NCI-H460 (cell line): ENCODE measurements around the gene CNST. TPM values are rescaled to one million over a fixed set of nuclear protein-coding genes. Genes with fewer than 3 reads are reported as not detected.
"Not testable (repeated sequence)": the region's sequence is repeated elsewhere in the genome, so short reads cannot be mapped to it uniquely, and the experiment has no call there.

ENCODE experiments used
- DNase-seq: peaks from one replicate; pipeline ENCODE4 v3.0.0-alpha.2; 2016; ENCODE audit warnings: low read depth; ENCODE audit errors: extremely low read depth
- total RNA-seq: library from RNA; depleted of rRNA; stranded (reverse); fragments of >200 nt; shearing (Covaris generic); gene quantifications from 2 replicates; pipeline ENCODE4 v1.2.3, GENCODE V29; 2014

Gene CNST
- total RNA-seq, 1 experiment from 2014 or later: 25.8 TPM

DNA sequence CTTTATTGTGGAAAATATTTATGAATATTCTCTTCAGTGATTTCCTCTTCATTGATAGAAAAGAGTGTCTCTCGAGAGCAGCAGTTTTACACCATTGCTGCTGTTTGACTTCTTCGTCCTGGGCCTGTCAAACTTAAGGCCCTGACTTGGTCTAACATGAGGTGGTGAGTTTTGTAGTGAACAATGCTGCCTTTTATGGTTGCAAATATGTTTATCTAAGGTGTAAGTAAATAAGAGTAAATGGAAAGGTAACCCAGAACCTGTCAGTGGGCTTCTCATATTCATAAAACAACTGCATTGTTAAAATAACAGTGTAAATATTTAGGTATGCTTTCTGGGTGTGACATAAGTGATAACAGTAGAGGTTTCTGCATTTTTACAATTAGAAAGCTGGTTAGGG lies 95.2 kb downstream of the CNST start:
- DNase-seq: no peak

DNA sequence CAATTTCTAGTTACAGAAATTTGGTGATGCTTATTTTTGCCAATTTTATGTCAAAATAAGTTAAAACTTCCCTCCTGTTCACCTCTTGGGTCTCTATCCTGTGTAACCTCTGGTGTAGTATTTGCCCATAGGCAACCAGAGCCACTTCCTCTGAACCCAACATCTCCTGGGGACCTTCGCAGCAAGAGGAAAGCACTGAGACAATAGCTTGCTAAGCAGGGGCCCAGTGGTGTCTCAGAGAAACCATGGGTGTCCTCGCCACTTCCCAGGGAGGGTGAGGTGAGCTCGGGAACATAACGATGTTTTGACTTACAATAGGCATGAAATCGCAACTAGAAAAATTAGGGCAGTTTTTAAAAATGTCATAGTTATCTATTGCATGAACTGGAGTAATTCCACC lies 101.5 kb downstream of the CNST start:
- DNase-seq: no peak

DNA sequence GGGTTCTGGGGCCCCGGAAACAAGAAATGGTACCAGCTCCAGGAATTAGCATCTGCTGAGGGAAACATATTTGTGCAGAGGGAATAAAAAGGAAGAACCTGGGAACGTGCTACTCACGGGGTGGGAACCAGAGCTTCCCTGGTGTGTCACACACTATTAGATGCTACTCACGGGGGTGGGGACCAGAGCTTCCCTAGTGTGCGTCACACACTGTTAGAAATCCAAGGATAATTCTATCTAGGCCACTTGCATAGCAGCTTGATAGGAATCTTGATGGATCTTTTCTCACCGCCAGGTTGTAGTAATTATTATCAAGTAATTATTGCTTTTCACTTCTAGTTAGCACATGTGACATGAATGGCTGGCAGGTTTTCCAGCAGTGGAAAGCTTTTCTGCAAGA lies 103.4 kb downstream of the CNST start:
- no peak for DNase-seq

DNA sequence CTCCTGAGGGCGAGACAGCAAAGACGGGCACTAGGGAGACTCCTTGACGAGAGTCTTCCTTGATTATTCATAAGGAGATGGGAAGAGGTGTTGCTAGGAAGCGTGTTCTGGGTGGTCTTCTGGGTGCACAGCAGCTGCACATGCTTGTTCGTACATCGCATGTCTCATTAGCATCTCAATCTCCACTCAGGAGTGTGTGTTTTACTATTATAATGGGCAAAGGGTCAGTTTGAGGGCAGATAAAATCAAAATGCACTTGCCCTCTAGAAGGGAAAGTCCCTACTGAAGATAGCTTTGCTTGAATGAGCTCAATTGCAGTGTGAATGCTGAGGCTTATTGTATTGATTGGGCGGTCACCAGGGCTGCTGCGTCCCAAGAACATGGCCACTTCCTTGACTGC lies 107.8 kb downstream of the CNST start:
- no peak for DNase-seq

DNA sequence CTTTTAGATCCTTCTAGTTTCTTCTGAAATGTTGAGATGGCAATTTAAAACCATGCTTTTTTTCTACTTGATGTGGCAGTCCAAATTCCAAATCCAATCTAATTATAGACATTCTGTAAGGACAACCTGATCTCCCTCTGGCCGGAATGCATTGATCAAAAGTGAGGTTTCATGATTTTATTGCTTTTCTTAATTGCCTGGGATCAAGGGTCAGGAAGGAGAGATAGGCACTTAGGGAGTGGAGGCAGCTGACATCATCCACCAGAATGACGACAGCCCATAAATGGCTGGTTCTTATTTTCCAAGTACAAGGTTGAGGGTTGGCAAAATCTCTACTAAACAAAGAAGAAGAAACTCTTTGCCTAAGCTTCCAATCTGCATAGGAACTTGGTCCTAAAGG lies 111.6 kb downstream of the CNST start:
- no peak for DNase-seq

DNA sequence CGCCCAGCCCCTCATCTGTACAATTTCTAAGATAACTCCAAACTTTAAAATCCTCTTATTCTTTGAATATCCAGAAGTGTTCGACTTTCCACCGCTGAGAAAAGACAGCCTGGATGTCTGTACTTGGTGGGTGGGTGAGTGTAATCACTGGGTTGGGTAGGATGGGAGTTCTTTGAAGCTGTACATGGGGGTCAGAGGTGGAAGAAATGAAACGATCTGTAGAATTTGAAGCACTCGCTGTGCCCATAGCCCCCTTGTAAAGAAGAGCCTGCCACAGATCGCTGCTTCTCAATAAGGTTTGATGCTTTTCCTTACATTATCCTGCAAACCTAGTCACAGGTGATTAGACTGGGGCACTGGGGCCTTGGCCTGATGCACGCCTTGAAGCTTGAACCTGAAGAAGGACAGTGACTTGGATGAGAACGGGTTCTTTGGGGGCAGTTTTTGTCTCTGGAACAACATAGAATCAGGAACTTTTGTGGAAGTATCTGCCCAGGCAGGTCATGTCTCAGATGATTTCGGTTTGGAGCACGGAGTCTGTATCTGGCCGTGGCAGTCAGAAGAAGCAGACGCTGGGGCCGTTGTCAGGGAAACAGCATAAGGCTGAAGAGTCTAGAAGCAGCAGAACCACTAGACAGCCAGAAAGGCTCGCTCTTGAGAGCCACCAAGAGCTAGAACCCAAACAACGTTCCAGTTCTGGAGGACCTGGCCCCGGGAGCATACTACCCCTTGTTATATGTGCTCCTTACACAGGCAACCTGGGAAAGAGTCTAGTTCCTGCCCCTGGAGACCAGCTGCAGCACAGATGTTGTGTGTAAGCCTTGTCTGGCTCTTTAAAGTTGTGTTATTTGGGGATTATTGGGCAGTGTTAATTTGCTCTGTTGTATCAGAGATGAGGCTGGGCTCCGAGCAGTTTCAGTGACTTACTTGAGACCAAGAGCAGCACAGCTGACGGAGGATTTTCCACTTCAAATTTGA lies 112.8 kb downstream of the CNST start:
- no peak for DNase-seq

DNA sequence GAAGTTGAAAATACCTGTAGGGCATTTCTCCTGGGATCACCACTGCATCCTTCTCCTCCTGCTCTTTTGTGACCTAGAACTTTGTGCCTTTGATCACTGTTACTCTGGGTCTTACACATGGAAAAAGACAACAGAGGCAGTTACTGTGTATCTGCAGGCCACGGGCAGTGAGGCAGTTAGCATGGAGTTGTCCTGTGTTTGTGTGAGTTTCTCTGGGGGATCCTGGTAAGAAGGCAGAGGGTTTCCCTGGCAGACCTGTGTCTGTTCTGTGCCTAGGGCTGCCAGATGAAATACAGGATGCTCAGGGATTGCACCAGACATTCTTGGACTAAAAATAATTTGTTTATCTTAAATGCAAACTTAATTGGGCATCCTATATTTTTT lies 113.5 kb downstream of the CNST start:
- no peak for DNase-seq

DNA sequence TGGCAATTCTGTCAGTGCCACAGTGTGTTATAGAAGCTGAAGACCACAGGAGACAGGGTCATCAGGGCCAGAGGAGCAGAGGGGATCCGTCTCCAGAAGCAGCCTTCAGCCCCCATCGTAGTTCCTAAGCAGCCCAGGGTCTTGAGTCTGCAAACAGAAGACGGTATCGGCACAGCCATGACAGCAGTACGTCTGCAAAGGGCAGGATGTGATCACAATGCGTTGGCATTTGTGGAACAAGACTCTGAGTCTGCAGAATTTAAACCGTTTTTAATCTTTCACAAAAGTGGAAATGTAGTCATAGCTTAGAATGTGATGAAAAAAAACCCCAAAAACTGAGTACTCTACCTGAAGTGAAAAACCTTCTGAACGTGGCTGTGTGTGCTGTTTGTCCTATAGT lies 113.9 kb downstream of the CNST start:
- no peak for DNase-seq

DNA sequence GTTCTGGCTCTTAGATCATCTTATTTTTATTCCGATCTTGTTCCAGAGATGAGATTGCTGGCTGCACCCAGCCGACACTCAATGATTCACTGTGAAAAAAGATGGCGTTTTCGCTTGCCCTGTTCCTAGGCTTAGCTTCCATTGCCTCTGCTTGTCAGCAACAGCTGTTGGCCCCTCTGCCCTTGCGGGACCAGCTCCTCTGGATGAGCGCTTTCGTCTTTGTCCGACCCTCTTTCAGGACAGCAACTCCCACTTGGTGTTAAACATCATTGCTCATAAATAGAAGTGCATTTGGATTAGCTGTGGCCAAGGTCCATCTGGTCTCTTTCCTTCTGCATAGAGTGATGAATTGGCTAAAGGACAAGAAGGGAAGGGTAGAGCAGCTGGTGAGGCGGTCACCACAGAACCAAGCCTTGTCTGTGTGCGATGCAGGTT lies 114.5 kb downstream of the CNST start:
- no peak for DNase-seq

DNA sequence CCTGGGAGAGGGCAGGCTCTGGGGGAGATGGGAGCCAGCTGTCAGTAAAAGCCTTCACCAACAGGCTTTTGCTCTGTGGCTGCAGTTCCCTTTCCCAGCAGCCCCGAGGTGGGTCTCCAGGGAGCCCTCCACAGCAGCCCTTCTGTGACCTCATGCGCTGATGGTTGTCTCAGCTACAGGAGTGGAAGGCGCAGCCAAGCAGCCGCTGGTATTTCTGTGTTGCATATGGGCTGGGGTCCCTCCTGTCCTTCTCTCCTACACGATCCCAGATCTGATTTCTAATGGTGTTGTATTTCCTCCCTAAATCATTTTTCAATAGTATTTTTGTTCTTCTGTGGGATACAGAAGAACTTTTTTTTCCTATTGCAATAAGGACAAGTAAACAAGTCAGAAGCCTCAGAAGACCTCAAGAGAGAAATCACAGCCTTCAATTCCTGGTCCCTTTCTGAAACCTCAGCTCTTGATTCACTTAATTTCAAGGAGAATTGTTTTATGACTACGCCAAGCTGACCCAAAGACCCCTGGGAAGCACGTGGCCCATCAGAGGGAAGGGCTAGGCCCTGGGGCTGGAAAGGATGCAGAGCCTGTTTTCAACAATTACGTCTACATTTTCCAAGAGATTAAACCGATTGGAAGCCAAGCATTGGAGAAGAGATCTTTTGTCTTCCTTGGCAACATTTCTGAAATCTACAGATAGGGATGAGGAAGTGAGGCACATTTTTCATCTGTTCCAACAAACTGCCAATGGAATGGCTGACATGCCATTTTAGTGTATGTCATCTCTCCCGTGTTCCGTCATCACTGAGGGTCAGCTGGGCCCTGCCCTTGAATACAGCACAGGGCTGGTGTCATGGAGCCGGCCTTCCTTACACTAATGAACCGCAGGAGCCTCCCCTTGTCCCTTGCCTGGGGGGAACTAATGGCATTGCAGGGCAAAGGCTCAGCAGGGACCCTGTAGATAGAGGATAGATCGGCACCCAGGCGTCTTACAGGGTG lies 115.9 kb downstream of the CNST start:
- DNase-seq: no peak

DNA sequence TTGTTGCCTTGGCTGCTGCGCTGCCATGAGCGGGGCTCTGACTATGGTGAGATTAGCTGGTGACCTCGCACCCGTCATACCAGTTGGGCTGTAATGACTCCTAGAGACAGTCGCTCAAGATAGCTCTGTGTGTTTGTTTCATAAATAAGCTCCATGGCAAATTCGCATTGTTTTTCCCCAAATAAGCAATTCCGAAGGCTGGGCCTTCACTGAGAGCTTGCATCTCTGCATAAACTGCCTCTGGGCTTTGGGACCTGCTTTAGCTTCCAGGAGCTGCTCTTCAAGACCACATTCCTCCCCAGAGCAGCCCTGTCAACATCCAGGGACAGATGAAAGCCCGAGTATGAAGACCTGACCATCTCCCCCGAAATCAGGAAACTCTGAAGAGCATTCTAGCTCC lies 117.3 kb downstream of the CNST start:
- DNase-seq: no peak

DNA sequence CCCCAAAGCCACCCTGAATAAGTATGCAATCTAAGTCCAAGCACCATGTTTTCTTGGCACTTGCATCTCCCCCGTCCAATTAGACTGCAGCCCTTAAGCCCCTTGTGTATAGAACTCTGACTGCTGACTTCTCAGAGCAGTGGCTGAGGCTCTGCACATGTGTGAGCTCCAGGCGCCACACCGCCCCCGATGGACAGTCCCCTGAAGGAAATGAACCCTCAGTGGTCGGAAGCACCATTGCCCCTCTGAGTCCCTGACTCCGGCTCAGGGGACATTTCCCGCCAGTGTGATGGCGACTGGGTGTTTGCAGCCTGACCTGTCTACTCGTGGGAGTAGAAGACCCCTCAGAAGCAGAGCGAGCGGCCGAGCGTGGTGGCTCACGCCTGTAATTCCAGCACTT lies 120.7 kb downstream of the CNST start:
- no peak for DNase-seq

DNA sequence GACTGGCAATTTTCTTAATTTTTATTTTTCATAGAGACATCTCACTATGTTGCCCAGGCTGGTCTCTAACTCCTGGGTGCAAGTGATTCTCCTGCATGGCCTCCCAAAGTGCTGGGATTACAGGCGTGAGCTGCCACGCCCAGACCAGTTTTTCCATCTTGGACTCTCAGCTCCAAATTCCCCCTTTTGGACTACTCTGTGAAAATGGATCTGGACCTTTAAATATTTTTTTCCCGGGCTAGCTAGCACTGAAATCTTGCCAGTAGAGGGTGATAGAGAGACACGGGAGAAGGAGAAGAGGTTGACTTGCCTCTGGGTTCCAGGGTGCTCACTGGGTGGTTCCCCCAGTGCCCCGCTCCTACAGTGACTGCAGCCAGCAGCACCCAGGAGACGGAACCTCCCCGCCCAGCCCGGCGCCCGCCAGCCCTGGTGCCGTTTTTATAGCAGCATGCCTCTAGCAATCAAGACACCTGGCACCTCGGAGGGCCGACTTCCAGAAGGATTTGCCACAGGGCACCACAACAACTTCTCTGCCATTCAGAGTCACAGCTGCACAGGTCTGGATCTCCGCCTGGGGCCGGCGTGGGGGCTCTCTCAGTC lies 123.3 kb downstream of the CNST start:
- peak; percentile 90 for DNase-seq

DNA sequence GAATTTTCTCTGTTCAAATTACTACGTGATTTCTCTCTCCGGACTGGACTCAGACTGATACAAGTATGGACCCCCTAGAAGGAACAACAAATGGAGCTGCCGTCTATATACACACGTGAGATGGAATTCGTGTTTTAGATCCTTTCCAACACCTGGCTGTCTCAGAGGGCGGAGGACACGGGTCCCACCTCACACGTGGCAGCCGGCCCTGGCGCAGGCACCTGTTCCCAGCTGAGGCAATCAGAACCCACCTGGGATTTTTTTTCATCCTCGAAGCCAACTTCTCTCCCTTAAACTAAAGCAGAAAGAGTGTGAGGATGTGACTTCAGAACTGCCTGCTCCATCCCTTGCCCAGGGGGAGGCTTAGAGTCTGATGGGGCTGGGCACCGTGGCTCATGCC lies 123.8 kb downstream of the CNST start:
- no peak for DNase-seq

DNA sequence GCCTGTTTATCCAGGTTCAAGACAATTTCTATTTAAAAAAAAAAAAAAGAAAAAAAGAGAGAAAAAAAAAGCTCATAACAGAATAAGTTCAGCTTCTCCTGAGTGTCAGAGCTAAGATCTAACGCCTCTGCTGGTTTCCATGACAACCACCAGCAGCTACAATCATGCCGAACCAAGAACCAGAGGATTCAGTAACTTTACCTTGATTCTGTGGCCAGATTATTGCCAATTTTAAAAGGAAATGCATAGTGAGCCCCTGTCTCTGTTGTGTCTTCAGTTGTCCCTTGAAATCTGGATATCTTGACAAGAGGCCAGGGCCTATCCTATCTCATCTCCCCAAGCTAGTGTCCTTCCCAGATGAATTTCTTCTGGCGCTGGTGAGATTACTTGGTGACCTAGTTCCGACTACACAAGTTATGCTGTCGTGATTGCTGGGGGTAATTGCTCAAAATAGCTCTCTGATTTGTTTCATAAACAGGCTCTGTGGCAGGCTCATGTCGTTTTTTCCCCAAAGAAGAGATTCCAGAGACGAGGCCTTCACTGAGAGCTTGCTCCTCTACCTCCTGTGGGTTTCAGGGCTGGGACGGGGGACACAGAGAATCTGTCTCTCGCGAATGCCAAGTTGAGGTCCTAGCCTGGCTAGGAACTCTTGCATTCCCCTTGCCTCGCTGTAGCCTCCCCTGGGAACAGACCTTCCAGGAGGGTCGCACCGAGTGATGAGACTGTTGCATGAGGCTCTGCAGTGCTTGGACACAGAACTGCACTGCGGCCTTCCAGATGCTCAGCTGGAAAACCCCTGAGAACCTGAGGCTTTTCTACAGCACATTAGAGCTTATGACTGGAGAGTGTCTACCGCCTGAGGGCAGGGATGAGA lies 125.6 kb downstream of the CNST start:
- no peak for DNase-seq

DNA sequence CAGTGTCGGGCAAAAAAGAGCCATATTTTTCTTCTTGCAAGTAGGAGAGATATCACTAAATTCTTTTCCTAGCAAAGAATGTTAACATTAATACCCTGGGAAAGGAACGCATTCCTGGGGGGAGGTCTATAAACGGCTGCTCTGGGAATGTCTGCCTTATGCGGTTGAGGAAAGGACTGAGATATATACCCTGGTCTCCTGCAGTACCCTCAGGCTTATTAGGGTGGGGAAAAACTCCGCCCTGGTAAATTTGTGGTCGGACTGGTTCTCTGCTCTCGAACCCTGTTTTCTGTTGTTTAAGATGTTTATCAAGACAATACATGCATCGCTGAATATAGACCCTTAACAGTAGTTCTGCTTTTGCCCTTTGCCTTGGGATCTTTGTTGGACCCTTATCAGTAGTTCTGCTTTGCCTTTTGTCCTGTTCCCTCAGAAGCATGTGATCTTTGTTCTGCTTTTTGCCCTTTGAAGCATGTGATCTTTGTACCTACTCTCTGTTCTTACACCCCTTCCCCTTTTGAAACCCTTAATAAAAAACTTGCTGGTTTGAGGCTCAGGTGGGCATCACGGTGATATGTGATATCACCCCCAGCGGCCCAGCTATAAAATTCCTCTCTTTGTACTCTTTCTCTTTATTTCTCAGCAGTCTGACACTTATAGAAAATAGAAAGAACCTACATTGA lies 128.1 kb downstream of the CNST start:
- DNase-seq: not testable (repeated sequence)

DNA sequence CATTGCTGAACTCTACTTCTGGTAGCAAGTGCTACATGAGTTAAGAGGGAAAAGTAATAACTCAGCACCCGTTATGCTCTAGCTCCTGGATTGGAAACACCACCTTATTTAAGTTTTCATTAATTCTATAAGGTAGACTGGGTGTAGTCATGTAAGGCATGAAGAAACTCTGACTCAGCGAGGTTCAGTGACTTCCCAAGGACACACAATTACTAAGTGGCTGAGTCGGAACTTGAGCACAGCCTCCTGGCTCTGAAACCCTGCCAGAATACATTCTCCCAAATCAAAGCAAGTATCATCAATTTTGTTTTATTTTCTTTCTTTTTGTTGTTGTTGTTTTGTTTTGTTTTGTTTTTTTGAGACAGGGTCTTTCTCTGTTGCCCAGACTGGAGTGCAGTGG lies 128.9 kb downstream of the CNST start:
- DNase-seq: no peak

DNA sequence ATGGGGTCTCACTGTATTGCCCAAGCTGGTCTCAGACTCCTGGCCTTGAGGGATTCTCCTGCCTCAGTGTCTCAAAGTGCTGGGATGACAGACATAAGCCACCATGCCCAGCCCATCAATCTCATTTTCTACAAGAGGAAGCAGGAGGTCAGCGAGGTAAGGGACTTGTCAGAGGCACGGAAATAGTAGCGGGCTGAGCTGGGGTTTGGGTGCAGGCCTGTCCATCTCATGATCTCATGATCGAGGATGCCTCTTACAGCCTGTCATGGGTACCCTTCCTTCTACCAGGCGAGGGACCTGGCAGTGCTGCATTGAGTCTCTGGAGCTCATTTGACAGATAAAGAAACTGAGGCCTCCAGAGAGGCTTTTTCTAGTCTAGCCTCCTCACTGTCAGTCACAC lies 129.4 kb downstream of the CNST start:
- no peak for DNase-seq

DNA sequence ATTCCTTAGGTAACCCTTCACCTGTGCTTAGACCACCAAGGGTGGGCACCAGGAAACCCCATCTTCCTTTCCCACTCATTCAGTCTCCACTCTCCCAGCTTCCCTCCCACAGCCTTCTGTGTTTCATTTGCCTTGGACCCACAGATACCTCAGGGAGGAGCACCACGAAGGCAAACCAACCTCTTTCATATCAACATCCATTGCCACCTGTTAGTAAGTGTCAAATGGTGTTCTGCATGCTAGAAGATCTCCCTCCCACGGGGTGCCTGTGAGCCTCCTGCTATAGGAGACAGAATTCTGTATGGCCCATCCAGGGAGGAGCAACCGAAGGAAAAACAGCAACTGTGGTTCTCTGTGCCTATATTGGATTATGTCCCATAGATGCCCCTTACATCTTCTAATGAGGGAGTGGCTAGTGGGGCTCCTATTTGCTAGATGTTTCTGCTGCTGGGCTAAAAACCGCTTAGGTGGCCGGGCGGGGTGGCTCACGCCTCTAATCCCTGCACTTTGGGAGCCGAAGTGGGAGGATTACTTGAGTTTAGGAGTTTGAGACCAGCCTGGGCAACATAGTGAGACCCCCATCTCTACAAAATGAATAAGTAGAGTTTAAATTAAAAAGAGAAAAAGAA lies 132.3 kb downstream of the CNST start:
- no peak for DNase-seq
